Measurements from ENCODE around the gene ATRNL1.

Gene ATRNL1

DNA sequence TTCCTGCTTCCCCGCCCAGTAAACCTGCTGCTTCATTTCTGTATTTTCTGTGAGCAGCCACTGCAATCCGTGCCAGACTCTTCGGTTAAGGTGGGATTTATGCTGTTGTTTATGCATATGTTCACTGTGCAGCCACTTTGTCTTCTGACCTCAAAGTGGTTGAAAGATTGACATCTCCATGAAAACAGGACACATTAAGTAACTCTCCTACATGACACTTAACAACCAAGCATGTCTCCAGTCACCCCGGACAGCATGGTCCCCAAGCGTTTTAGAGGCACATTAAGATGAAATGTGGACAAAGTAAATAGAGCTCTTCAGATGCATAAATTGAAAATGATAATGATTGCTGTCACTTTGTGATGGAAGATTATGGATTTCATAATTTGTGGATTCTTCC, 758.5 kb downstream of the ATRNL1 start:
- Histone ChIP-seq H3K4me3 (ENCODE audit: low read length in 2 of 2) (no peak overlapping the region), H4K91ac (ENCODE audit: low read depth, low read length, poor library complexity) (no peak overlapping the region), H2BK120ac (ENCODE audit: low read depth, low read length) (no peak overlapping the region), H2BK5ac (ENCODE audit: low read length) (no peak overlapping the region), H3K9me3 (replicated peaks in 1 of 2; ENCODE audit: control insufficient read depth in 2 of 2, insufficient read depth in 1 of 2, low read depth in 1 of 2, low read length in 2 of 2) (no peaks in the 10 kb centered on the region), H3K18ac (ENCODE audit: low read length) (no peak overlapping the region), H3K23ac (ENCODE audit: low read depth, low read length, poor library complexity) (no peak overlapping the region), H2AFZ (ENCODE audit: low read length) (no peak overlapping the region), H2AK5ac (ENCODE audit: low read depth, low read length) (no peak overlapping the region), H3K14ac (ENCODE audit: low read length) (no peak overlapping the region), H3K79me1 (ENCODE audit: low read depth, low read length) (no peaks in the 10 kb centered on the region), H4K8ac (ENCODE audit: low read depth, low read length) (no peak overlapping the region), H3K4ac (ENCODE audit: low read length) (no peak overlapping the region), H3K4me2 (ENCODE audit: insufficient read depth, low read length, poor library complexity, severe bottlenecking) (no peak overlapping the region), H2BK12ac (ENCODE audit: low read length) (no peak overlapping the region), H3K27ac (replicated peaks; ENCODE audit: low read length) (no peak overlapping the region), H3K9ac (ENCODE audit: low read depth, low read length, poor library complexity) (no peak overlapping the region), H2BK15ac (ENCODE audit: low read length) (no peak overlapping the region), H3K27me3 (ENCODE audit: control insufficient read depth in 3 of 3, insufficient read depth in 3 of 3, low read depth in 1 of 3, low read length in 3 of 3) (no peaks in the 10 kb centered on the region), H3K4me1 (ENCODE audit: control insufficient read depth in 2 of 2, insufficient read depth in 1 of 2, low read depth in 1 of 2, low read length in 2 of 2) (peaks cover 2 to 4% of the 10 kb centered on the region in 2 donors), H3K36me3 (replicated peaks in 1 of 2; ENCODE audit: control insufficient read depth in 2 of 2, insufficient read depth in 2 of 2, low read length in 2 of 2) (no peaks in the 10 kb centered on the region)
- WGBS, 2 donors (ENCODE audit: extremely low coverage in 2 of 2, insufficient read length in 2 of 2, insufficient replicate concordance in 1 of 2): no CpG with 5 or more reads among the region's 5 CpGs
- DNase-seq (ENCODE audit: low spot score): no peak

DNA sequence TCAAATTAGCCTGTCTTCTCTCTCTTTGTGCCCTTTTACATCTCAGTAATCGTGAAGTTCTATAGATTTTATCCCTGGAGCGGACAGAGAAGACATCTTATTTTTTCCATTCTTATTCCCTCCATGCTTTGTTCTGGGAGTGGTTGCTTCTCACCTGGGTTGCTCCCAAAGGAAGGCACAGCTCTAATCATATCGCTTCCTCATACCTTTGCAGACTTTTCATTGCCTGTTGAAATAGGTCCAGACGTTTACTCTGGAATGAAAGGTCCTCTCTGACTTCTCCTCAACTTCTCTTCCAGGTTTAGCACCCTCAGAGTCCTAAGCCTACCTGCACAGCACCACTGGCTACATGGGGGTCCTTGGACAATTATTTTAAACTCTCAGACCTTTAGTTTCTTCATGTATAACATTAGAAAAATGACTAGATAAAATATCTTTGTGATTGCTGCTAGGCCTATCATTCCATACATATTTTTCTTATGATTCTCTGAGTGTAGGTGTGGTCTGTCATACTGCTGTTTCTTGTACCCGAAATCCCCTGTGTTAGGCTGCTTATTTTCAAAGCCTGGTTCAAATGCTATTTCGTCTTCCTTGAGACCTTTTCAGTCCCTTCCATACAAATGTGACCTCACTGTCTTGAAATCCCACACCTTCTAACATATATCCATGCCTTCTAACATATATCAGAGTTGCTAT, 761.7 kb downstream of the ATRNL1 start:
- H3K9ac ChIP-seq (ENCODE audit: low read depth, low read length, poor library complexity): no peak overlapping the region
- no peak overlapping the region for H3K27ac ChIP-seq (replicated peaks; ENCODE audit: low read length)
- no peaks in the 10 kb centered on the region for H3K36me3 ChIP-seq (replicated peaks in 1 of 2; ENCODE audit: control insufficient read depth in 2 of 2, insufficient read depth in 2 of 2, low read length in 2 of 2)
- H2AK5ac ChIP-seq (ENCODE audit: low read depth, low read length): no peak overlapping the region
- no peak overlapping the region for H3K4ac ChIP-seq (ENCODE audit: low read length)
- no peak overlapping the region for H3K14ac ChIP-seq (ENCODE audit: low read length)
- H2BK5ac ChIP-seq (ENCODE audit: low read length): no peak overlapping the region
- no peak overlapping the region for H3K4me2 ChIP-seq (ENCODE audit: insufficient read depth, low read length, poor library complexity, severe bottlenecking)
- peaks cover 3 to 5% of the 10 kb centered on the region in 2 donors for H3K4me1 ChIP-seq (ENCODE audit: control insufficient read depth in 2 of 2, insufficient read depth in 1 of 2, low read depth in 1 of 2, low read length in 2 of 2)
- no peak overlapping the region for H3K4me3 ChIP-seq (ENCODE audit: low read length in 2 of 2)
- WGBS, 2 donors (ENCODE audit: extremely low coverage in 2 of 2, insufficient read length in 2 of 2, insufficient replicate concordance in 1 of 2): no CpG with 5 or more reads among the region's 6 CpGs
- no peak overlapping the region for H2BK12ac ChIP-seq (ENCODE audit: low read length)
- H3K9me3 ChIP-seq (replicated peaks in 1 of 2; ENCODE audit: control insufficient read depth in 2 of 2, insufficient read depth in 1 of 2, low read depth in 1 of 2, low read length in 2 of 2): no peaks in the 10 kb centered on the region
- H4K91ac ChIP-seq (ENCODE audit: low read depth, low read length, poor library complexity): no peak overlapping the region
- no peak overlapping the region for H2BK120ac ChIP-seq (ENCODE audit: low read depth, low read length)
- H4K8ac ChIP-seq (ENCODE audit: low read depth, low read length): no peak overlapping the region
- H3K18ac ChIP-seq (ENCODE audit: low read length): no peak overlapping the region
- no peaks in the 10 kb centered on the region for H3K79me1 ChIP-seq (ENCODE audit: low read depth, low read length)
- no peaks in the 10 kb centered on the region for H3K27me3 ChIP-seq (ENCODE audit: control insufficient read depth in 3 of 3, insufficient read depth in 3 of 3, low read depth in 1 of 3, low read length in 3 of 3)
- DNase-seq (ENCODE audit: low spot score): no peak
- H3K23ac ChIP-seq (ENCODE audit: low read depth, low read length, poor library complexity): no peak overlapping the region
- H2BK15ac ChIP-seq (ENCODE audit: low read length): no peak overlapping the region
- no peak overlapping the region for H2AFZ ChIP-seq (ENCODE audit: low read length)

DNA sequence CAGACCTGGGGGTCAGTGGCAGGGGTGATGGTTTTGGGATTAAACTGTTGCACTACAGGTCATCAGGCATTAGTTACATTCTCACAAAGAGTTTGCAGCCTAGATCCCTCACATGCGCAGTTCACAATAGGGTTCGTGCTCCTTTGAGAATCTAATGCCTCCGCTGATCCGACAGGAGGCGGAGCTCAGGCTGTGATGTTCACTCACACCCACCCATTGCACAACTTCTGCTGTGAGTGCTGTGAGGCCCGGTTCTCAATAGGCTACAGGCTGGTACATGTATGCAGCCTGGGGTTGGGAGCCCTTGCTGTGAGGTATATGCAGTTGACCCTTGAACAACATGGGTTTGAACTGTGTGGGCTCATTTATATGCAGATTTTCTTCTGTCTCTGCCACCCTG, 763.4 kb downstream of the ATRNL1 start:
- H3K4me3 ChIP-seq (ENCODE audit: low read length in 2 of 2): no peak overlapping the region
- peak; percentile 24 for DNase-seq (ENCODE audit: low spot score)
- no peaks in the 10 kb centered on the region for H3K79me1 ChIP-seq (ENCODE audit: low read depth, low read length)
- WGBS, 2 donors (ENCODE audit: extremely low coverage in 2 of 2, insufficient read length in 2 of 2, insufficient replicate concordance in 1 of 2): no CpG with 5 or more reads among the region's 6 CpGs
- peaks cover 3 to 5% of the 10 kb centered on the region in 2 donors for H3K4me1 ChIP-seq (ENCODE audit: control insufficient read depth in 2 of 2, insufficient read depth in 1 of 2, low read depth in 1 of 2, low read length in 2 of 2)
- no peak overlapping the region for H3K27ac ChIP-seq (replicated peaks; ENCODE audit: low read length)
- H3K27me3 ChIP-seq (ENCODE audit: control insufficient read depth in 3 of 3, insufficient read depth in 3 of 3, low read depth in 1 of 3, low read length in 3 of 3): no peaks in the 10 kb centered on the region
- no peak overlapping the region for H2BK5ac ChIP-seq (ENCODE audit: low read length)
- H2AFZ ChIP-seq (ENCODE audit: low read length): no peak overlapping the region
- no peak overlapping the region for H2BK15ac ChIP-seq (ENCODE audit: low read length)
- H3K4ac ChIP-seq (ENCODE audit: low read length): no peak overlapping the region
- no peak overlapping the region for H3K23ac ChIP-seq (ENCODE audit: low read depth, low read length, poor library complexity)
- no peak overlapping the region for H3K9ac ChIP-seq (ENCODE audit: low read depth, low read length, poor library complexity)
- no peak overlapping the region for H2BK120ac ChIP-seq (ENCODE audit: low read depth, low read length)
- no peaks in the 10 kb centered on the region for H3K36me3 ChIP-seq (replicated peaks in 1 of 2; ENCODE audit: control insufficient read depth in 2 of 2, insufficient read depth in 2 of 2, low read length in 2 of 2)
- H3K4me2 ChIP-seq (ENCODE audit: insufficient read depth, low read length, poor library complexity, severe bottlenecking): no peak overlapping the region
- H3K9me3 ChIP-seq (replicated peaks in 1 of 2; ENCODE audit: control insufficient read depth in 2 of 2, insufficient read depth in 1 of 2, low read depth in 1 of 2, low read length in 2 of 2): no peaks in the 10 kb centered on the region
- no peak overlapping the region for H3K14ac ChIP-seq (ENCODE audit: low read length)
- H2BK12ac ChIP-seq (ENCODE audit: low read length): no peak overlapping the region
- no peak overlapping the region for H2AK5ac ChIP-seq (ENCODE audit: low read depth, low read length)
- H4K91ac ChIP-seq (ENCODE audit: low read depth, low read length, poor library complexity): no peak overlapping the region
- no peak overlapping the region for H4K8ac ChIP-seq (ENCODE audit: low read depth, low read length)
- H3K18ac ChIP-seq (ENCODE audit: low read length): no peak overlapping the region

DNA sequence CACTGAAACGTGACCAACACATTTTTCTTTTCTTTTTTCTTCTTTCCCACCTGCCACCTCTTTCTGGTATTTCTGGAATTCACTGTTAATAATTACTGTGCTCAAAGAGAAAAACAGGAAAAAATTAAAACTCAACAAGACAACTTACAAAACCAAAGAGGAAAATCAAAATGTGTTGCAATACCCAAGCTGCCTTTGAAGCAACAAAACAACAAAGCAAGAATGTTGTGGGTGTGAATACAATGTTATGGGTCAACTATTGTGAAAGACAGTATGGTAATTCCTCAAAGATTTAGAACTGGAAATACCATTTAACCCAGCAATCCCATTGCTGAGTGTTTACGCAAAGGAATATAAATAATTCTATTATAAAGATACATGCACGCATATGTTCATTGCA, 764.7 kb downstream of the ATRNL1 start:
- Histone ChIP-seq H3K36me3 (replicated peaks in 1 of 2; ENCODE audit: control insufficient read depth in 2 of 2, insufficient read depth in 2 of 2, low read length in 2 of 2) (no peaks in the 10 kb centered on the region), H3K4me3 (ENCODE audit: low read length in 2 of 2) (no peak overlapping the region), H3K4ac (ENCODE audit: low read length) (no peak overlapping the region), H3K27me3 (ENCODE audit: control insufficient read depth in 3 of 3, insufficient read depth in 3 of 3, low read depth in 1 of 3, low read length in 3 of 3) (no peaks in the 10 kb centered on the region), H2AFZ (ENCODE audit: low read length) (no peak overlapping the region), H3K79me1 (ENCODE audit: low read depth, low read length) (no peaks in the 10 kb centered on the region), H4K8ac (ENCODE audit: low read depth, low read length) (no peak overlapping the region), H3K18ac (ENCODE audit: low read length) (no peak overlapping the region), H2AK5ac (ENCODE audit: low read depth, low read length) (no peak overlapping the region), H2BK15ac (ENCODE audit: low read length) (no peak overlapping the region), H2BK12ac (ENCODE audit: low read length) (no peak overlapping the region), H3K23ac (ENCODE audit: low read depth, low read length, poor library complexity) (no peak overlapping the region), H3K4me1 (ENCODE audit: control insufficient read depth in 2 of 2, insufficient read depth in 1 of 2, low read depth in 1 of 2, low read length in 2 of 2) (peaks cover 3 to 5% of the 10 kb centered on the region in 2 donors), H3K14ac (ENCODE audit: low read length) (no peak overlapping the region), H4K91ac (ENCODE audit: low read depth, low read length, poor library complexity) (no peak overlapping the region), H3K9me3 (replicated peaks in 1 of 2; ENCODE audit: control insufficient read depth in 2 of 2, insufficient read depth in 1 of 2, low read depth in 1 of 2, low read length in 2 of 2) (no peaks in the 10 kb centered on the region), H3K4me2 (ENCODE audit: insufficient read depth, low read length, poor library complexity, severe bottlenecking) (no peak overlapping the region), H3K9ac (ENCODE audit: low read depth, low read length, poor library complexity) (no peak overlapping the region), H3K27ac (replicated peaks; ENCODE audit: low read length) (no peak overlapping the region), H2BK120ac (ENCODE audit: low read depth, low read length) (no peak overlapping the region), H2BK5ac (ENCODE audit: low read length) (no peak overlapping the region)
- no CpG with 5 or more reads among the region's 3 CpGs for WGBS, 2 donors (ENCODE audit: extremely low coverage in 2 of 2, insufficient read length in 2 of 2, insufficient replicate concordance in 1 of 2)
- no peak for DNase-seq (ENCODE audit: low spot score)

Data from neuronal stem cell (in vitro differentiated cells).